Endothelial cell of umbilical vein (primary cell): ENCODE data around the gene NR2E3.

Source experiments
- EZH2 ChIP-seq: IDR thresholded peaks from 2 replicates; pipeline ENCODE4 v1.6.1; 2012; ENCODE audit warnings: borderline replicate concordance, low read depth, mild to moderate bottlenecking, moderate library complexity, low read length, inconsistent platforms; ENCODE audit not compliant: severe bottlenecking
- JUN ChIP-seq: IDR thresholded peaks from 2 replicates; pipeline ENCODE4 v1.6.1; 2011; ENCODE audit warnings: borderline replicate concordance, low read depth; ENCODE audit not compliant: insufficient read length, insufficient read depth
- TF ChIP-seq, protein P1 (sequence below), 2 donors: IDR thresholded peaks; 1 replicate in 1 of 2; 2 replicates in 1 of 2; pipeline ENCODE4 v1.5.1; 2011; ENCODE audit warnings: low read length in 2 of 2, mild to moderate bottlenecking in 2 of 2, moderate library complexity in 2 of 2, control low read depth in 1 of 2, inconsistent platforms in 1 of 2, low read depth in 1 of 2; ENCODE audit not compliant: insufficient read depth in 1 of 2; ENCODE audit errors: extremely low read depth in 1 of 2

DNA sequence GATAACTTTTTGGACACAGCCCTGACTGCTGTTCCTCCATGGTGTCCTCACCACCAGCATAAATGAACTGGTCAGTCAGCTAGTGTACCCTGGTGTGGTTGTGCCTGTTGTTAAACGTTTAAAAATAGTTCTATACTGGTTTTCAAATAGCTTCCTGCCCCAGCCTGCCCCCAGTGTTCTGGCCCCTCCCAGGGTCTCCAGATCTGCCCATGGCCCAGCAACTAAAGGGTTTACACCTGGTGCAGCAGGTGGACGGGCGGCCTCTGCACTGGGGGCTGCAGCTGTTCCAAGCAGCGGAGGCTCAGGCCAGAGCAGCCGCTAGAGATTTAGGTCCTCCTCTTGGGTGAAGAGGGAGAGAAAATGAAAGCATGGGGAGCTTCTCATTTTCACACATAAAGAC lies 6.1 kb upstream of the NR2E3 start:
- TF ChIP-seq EZH2, result no peak
- TF ChIP-seq, protein P1, sequence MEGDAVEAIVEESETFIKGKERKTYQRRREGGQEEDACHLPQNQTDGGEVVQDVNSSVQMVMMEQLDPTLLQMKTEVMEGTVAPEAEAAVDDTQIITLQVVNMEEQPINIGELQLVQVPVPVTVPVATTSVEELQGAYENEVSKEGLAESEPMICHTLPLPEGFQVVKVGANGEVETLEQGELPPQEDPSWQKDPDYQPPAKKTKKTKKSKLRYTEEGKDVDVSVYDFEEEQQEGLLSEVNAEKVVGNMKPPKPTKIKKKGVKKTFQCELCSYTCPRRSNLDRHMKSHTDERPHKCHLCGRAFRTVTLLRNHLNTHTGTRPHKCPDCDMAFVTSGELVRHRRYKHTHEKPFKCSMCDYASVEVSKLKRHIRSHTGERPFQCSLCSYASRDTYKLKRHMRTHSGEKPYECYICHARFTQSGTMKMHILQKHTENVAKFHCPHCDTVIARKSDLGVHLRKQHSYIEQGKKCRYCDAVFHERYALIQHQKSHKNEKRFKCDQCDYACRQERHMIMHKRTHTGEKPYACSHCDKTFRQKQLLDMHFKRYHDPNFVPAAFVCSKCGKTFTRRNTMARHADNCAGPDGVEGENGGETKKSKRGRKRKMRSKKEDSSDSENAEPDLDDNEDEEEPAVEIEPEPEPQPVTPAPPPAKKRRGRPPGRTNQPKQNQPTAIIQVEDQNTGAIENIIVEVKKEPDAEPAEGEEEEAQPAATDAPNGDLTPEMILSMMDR (IDR thresholded peaks at IDR 0.05; ENCODE audit: extremely low read depth in 1 of 2, insufficient read depth in 1 of 2, low read depth in 1 of 2, low read length in 2 of 2), result no peak
- TF ChIP-seq JUN, result no peak
